HG03442 (cell line): ENCODE data around the gene CDR2L.
A peak's percentile ranks its signal among the peaks of the same experiment; 100 is the strongest.
"Not testable (repeated sequence)": the region's sequence is repeated elsewhere in the genome, so short reads cannot be mapped to it uniquely, and the experiment has no call there.

Experiments used
- ATAC-seq: cut with Tn5 transposase; IDR thresholded peaks from one replicate; pipeline ENCODE4 v1.9.1; 2021; ENCODE audit warnings: mild to moderate bottlenecking, moderate library complexity; ENCODE audit not compliant: unreplicated experiment

Gene CDR2L

DNA sequence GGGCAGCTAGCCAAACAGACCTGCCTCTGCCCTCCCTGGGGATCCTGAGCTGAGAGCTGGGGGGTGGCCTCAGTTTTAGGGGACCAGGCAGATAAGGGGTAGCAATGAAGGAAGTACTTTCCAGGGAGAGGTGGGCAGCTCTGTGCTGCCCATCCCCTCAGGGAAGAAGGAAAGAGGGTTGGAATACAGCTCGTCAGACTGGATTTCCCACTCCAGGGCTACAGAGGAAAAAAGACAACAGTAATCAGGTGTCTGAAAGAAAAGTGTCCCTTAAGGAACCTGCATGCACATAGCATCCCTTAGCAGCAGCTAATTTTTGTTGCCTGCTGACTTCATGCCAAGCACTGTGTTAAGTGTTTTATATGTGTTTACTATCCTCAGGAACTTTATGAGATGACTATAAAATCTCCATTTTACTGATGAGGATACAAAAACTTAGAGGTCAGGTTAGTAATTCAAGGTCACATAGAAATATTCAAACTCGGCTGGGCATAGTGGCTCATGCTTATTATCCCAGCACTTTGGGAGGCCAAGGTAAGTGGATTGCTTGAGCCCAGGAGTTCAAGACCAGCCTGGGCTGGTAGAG is 21.8 kb downstream of the CDR2L start:
- no peak for ATAC-seq

DNA sequence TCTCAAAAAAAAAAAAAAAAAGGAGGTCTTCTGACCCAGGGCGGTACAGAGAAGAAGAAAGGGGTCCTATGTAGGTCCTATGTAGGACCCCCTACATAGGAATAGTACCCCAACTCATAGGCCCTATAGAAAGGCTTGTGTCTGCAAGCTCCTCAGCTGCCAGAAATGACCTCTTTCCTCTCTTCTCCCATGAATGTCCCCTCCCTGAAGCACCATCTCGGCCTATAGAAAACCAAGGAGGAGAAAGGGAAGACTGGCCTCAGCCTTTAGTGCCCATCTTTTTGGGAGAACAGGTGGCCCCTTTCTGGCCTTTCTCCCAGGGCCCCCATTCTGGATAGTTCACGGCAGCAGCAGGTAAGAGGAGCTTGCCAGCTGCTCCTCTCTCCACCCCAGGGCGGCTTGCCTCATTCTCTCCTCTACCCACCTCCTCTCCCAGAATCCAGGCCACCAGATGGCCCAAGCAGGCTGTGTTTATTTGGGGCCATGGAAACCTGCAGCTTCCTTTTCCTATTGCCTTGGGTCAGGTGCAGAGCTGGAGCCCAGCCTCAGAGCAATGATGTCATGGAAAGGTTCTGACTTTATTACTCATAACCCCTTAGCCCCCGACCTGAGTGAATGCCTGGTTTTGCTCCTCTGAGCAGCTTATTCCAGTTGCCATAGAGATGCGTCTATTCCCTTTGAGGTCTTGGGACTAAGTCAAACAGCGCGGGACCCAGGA is 23.4 kb downstream of the CDR2L start:
- no peak for ATAC-seq

DNA sequence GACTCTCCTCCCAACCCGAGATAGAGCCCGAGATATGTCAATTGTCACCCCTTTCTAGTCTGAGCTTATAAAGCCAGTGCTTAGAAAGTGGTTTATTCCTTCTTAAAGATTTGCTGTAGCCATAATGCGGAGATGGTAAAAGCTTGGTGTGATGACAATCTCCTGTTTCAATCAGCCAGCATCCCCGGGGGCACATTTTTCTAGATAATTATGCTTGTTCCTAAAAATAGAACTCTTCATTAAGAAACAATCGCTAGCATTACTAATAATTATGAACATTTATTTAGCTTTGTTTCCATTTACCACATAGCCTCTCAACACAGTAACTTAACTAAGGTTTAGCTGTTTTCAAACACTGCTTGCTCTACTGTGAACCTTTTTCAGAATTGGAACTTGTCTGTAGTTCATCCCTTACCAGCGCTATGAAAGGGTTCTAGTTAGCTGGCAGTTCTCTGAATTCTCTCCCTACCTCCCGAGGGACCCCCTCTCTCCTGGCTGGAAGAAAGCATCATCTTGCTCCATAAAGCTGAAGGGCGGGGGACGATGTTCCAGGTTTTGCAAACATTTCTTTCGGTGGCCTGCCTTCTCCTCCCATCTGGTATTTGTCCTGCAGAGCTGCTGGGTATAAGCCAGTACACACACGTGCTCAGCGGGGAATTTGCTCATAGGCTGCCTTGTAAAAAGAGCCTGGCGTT is 24.1 kb downstream of the CDR2L start:
- no peak for ATAC-seq

DNA sequence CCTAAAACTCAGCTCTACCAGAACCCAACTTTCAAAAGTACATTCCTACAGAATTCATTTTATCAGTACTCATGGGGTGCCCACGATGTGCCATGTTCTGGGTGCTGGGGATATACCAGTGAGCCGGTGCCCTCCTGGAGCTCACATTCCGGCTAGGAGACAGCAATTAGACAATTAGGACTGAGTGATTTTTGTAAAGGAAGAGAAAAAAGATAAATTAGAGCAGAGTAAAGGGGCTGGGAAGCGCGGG is 24.6 kb downstream of the CDR2L start:
- no peak for ATAC-seq

DNA sequence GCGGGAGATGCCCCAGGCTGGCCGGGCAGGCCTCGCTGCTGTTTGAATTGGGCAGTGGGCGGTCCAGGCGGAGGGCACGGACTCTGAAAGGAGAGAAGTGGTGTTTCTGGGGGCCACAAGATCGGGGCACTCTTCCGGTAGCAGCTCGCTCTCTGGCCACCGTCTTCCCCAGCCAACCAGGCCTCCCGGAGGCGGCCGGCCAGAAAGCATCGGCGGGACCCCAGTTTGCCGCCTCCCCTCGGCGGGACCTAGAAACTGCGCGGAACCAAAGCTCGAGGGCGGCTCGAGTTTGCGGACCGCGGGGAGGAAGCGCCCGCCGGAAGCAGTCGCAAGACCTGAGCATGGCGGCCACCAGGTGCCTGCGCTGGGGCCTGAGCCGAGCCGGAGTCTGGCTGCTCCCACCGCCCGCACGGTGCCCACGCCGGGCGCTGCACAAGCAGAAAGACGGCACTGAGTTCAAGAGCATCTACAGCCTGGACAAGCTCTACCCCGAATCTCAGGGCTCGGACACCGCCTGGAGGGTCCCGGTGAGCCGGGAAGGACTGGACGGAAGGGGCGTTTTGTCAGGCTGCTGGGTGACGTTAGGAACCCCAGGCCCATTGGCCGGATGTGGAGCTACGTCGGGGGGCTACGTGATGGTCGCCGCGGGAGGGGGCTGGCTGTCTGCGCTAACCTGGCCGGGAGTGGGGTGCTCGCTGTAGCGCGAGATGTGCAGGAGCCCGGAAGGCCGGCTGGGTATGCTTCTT is 25.1 kb downstream of the CDR2L start, which contains the start of gene MRPL58:
Gene MRPL58, plus strand, starts transcription at position 325 of the 746 bp plus-strand sequence. Its CDS starts 17 bp downstream, at position 342.
- ATAC-seq: peak; percentile 82

DNA sequence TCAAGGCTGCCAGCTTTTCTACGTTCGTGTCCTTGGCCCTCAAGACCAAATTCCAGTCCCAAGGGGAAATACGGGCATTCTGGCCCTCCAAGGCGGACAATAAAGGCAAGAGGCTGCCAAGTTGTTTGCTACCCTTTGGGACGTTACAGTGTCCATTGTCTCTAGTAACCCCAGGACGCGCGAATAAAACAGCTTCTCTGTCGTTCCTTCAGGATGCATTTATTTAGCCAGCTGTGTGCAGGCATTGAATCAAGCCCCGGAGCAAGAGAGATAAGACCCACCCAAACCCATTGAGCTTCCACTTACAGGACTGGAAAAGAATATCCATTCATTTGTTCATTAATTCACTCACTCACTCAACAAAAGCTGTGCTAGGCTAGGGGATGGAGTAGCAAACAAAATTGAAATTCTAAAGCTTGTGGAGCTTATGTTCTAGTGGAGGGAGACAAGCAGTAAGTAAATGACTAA is 25.7 kb downstream of the CDR2L start:
- no peak for ATAC-seq

DNA sequence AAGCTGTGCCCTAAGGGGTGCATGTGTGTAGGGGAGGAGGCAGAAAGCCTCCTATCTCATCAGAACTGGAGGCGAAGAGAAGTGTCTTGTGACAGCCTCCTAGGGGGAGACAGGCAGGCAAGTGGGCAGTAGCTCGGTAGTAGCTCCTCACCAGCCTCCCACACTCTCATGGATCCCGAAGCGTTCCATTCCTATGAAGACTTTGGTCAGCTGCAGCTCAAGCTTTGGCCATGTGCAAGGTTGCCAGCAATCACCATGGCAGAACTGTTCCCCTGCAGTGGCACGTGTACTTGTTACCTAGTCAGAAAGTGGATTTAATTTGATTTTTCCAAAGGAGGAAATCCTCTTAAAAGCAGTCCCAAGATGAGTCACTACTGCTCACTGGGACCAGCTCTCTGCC is 31.7 kb downstream of the CDR2L start:
- ATAC-seq: no peak

DNA sequence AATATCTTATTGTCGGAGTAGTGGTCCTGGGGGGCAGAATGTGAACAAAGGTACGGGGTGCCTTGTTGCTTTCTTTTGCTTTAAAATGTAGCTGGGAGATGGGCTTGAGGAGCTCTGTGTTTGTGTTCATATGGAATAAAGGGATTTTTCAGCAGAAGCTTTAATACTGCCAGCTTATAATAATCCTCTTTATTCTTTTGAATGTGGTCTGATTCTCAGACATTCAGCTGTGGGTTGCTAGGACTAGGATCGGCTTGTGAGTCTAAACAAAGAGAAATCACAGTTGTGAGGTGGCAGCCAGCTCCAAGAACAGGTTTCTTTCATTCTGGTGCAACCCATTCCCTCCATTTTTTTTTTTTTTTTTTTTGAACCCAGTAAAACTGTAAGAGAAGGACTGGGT is 32.3 kb downstream of the CDR2L start:
- no peak for ATAC-seq

DNA sequence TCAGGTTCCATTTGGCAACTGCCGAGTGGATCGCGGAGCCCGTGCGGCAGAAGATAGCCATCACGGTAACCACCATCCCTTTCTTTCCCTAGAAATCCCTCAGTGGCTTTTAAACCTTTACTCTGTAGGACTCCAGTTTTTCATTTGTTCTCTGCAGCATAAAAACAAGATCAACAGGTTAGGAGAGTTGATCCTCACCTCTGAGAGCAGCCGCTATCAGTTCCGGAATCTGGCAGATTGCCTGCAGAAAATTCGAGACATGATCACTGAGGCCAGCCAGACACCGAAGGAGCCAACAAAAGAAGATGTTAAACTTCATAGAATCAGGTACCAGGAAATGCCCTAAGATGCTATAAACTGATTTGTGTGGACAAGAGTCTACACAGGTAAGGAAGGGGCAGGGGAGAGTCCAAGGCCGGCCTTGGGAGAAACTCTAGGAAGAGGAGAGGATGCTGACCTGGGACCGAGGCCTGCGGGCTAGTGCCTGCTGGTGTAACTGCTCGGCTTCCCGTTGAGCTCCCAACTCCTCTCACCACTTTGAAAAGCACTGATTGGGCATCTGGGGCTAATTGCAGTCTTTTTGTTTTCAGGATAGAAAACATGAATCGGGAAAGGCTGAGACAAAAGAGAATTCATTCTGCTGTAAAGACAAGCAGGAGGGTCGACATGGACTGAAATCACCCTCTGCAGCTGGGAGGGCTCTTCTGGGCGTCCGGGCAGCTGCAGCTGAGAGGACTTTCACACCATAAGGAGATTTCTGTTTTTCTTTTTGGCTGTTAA is 33.1 kb downstream of the CDR2L start:
- no peak for ATAC-seq

DNA sequence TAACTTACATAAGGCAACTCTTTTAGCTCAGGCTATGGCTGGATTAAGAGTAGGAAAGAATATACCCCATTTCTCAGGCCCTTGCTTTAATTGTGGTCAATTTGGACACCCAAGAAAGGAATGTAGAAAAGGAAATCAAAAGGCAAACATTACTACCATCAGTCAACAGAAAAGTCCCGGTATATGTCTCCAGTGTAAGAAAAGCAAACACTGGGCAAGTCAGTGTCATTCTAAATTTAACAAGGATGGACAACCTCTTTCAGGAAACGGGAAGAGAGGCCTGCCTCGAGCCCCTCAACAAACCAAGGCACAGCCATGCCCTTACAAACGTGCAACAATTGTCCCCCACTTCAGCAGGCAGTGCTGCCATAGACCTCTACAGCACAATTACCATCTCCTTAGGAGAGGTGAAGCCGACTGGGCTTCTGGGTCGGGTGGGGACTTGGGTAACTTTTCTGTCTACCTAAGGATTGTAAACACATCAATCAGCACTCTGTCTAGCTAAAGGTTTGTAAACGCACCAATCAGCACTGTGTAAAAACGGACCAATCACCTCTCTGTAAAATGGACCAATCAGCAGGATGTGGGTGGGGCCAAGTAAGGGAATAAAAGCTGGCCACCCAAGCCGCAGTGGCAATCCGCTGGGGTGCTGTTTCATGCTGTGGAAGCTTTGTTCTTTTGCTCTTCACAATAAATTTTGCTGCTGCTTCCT is 37.4 kb downstream of the CDR2L start:
- no peak for ATAC-seq

DNA sequence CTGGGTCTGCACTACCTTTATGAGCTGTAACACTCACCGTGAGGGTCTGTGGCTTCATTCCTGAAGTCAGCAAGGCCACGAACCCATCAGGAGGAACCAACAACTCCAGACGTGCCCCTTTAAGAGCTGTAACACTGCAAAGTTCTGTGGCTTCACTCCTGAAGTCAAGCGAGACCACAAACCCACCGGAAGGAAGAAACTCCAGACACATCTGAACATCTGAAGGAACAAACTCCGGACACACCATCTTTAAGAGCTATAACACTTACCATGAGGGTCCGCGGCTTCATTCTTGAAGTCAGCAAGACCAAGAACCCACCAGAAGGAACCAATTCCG is 37.9 kb downstream of the CDR2L start:
- not testable (repeated sequence) for ATAC-seq

DNA sequence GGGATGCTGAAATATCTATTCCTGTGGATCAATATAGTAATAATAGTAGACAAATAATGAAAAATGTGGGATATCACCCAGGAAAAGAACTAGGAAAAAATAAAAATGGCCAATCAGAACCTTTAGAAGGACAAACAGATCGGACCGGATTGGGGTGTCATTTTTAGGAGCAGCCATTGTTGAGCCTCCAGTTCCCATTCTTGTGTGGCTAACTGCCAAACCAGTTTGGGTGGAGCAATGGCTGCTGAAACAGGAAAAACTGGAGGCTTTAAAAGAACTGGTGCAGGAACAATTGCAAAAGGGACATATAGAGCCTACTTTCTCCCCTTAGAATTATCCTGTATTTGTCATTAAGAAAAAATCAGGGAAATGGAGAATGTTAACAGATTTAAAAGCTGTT is 39.2 kb downstream of the CDR2L start:
- not testable (repeated sequence) for ATAC-seq

DNA sequence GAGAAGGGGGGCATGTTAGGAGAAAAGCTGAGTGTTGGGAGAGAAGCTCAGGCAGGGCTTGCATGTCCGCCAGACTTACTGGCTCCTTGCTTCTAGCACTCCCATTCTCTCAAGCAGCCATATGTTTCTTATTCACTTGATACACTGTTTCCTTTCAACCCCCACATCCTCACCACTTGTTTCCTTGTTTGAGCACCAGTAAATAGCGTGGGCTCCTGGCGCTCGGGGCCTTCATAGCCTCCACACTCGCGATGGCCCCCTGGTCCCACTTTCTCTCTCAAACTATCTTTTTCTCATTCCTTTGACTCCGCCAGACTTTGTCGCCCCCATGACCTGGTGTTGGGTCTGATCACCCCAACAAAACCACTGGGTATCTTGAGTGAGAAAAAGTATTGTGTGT is 42.7 kb downstream of the CDR2L start:
- no peak for ATAC-seq

DNA sequence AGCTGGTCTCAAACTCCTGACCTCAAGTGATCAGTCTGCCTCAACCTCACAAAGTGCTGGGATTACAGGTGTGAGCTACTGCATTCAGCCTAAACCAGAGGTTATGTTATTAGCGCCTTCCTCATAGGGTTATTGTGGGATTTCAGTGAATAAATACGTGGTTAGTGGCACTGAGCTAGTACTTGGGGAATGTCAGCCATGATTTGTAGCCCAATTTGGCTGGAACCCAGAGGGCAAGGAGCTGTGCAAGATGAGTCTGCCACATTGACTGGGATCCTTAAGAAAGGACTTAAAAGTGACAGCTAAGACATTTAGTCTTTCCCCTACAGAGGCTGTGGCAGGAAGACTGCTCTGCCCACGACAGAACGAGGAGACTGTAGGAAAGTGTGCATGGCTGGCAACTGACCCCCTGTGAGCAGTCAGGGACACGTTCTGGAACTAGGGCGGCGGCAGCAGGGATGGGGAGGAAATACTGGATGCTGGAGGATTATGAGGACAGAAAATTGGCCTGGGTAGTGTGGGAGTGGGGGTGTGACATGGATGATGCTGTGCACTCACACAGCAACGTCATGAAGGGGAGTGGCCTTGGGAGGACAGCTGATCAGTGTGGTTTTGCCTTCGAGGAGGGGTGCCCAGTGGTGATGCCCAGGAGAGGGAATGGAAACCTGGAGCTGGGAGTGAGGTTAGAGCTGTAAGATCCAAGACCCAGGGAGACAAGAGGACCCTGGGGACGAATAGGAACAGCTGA is 44.7 kb downstream of the CDR2L start:
- ATAC-seq: no peak

DNA sequence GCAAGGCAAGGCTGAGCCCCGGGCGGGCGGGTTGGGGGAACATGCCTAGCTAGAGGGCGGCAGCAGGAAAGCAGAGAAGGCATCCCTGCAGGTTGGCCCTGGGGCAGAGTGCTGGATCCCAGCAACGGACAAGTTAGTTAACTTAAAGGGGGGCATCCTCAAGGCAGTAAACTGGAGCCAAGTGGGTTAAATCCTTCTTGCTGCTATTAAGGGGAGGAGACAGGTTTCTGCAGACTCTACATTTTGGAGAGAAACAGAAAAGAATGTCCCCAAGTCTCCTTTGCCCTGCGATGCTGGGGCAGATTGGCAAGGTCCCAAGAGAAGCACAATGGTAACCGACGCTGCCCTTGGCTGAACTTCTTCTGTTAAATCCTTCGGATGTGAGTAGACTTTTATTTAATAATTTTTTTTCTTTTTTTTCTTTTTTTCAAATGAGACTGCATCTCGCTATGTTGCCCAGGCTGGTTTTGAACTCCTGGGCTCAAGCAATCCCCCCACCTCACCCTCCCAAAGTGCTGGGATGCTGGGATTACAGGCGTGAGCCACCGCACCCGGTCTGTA is 45.4 kb downstream of the CDR2L start:
- no peak for ATAC-seq

DNA sequence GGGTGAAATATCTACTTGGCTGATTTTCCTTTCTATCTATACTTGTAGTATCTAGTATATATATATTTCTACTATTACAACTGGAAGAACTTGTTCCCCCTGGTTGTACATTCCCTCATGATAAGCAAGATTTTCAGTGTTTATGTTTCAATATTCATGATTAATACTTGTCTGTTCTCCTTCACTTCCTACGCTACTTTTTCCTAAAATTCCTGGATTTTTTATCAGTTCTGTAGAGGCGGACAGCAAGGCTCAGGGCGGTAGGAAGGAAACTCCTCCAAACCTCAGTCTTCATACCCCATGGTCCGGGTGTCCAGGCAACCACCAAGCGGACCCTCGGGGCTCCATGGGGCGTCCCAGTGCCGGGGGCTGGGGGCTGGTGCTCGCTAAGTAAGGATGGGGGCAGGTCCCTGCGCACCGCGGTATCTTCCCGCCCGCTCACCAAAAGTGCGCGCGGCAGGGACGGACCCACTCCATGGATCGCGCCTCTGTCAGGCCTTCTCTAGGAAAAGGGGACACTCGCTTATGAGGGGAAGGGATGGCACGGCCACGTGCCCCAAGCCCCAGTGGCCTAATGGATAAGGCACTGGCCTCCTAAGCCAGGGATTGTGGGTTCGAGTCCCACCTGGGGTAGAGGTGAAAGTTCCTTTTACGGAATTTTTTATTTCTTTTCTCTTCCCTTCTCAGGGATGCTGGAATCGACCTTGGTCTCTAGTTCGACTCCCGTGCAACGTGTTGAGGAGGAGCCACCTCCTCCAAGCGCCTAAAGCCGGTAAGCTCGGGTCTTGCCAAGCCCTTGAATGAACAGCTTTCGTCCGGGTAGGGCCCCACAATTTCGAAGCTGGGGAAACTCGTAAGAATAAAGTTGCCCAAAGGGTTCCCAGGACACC is 46.2 kb downstream of the CDR2L start:
- peak; percentile 38 for ATAC-seq

DNA sequence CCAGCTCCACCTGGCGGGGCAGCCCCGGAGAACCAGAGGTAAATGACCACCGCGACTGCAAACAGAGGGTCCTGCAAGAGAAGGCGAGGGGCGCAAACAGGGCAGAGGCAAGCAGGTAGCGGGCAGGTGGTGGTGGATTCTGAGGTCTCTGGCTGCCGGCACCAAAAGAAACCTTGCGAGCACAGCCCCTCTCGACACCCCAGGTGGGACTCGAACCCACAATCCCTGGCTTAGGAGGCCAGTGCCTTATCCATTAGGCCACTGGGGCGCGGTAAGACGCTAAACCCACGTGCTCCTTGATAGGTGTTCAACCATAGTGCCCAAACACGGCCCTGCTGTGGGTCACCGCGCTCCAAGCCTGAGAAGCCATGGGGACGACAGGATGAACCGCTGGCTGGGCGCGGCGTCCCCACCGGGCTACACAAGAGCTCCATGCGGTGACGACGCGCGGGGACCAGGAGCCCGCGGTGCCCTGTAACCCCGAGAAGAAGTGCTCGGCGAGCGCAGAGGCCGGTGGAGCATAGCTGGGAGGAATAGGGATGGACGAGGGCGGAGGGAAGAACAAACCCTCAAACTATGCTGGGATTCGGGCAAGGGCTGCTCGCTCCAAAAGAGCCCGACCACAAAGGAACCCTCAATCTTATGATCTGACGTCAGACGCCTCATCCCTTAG is 46.9 kb downstream of the CDR2L start:
- ATAC-seq: peak; percentile 34
